Stimulated activated memory B cell treated with anti-CD40 and anti-IgM and Interleukin-4, amounts not matched to agents 10 μg/mL and 1 μg/mL and 100 μg/mL, for 72 hours (primary cell): ENCODE data around the gene RAB42.
"Not testable (repeated sequence)": the region's sequence is repeated elsewhere in the genome, so short reads cannot be mapped to it uniquely, and the experiment has no call there.

Source experiments
- ATAC-seq: fragments of 150-1000 bp; cut with Tn5 transposase; 2 replicates; pipeline ENCODE4 v1.10.0; 2021
- H3K27ac Mint-ChIP-seq: one replicate; pipeline ENCODE4 v1.8.0; 2022; ENCODE audit warnings: mild to moderate bottlenecking, mixed read lengths
- H3K27me3 Mint-ChIP-seq: one replicate; pipeline ENCODE4 v1.8.0; 2022; ENCODE audit warnings: mixed read lengths
- H3K36me3 Mint-ChIP-seq: one replicate; pipeline ENCODE4 v1.8.0; 2022; ENCODE audit warnings: mixed read lengths
- H3K4me1 Mint-ChIP-seq: one replicate; pipeline ENCODE4 v1.8.0; 2022; ENCODE audit warnings: mixed read lengths
- H3K4me3 Mint-ChIP-seq: one replicate; pipeline ENCODE4 v1.8.0; 2022; ENCODE audit warnings: mild to moderate bottlenecking, moderate library complexity, mixed read lengths
- H3K9me3 Mint-ChIP-seq: one replicate; pipeline ENCODE4 v1.8.0; 2022; ENCODE audit warnings: mixed read lengths

The RAB42 gene

GRCh38 chr1:28577738-28578536, 14.1 kb upstream of the RAB42 start:
- no peak for ATAC-seq
- Mint-ChIP-seq H3K4me1 (peaks cover 47% of the 10 kb centered on the region), H3K9me3 (no peaks in the 10 kb centered on the region), H3K27me3 (no peaks in the 10 kb centered on the region), H3K27ac (peak overlapping the region; percentile 93), H3K4me3 (no peak overlapping the region), H3K36me3 (peaks cover 54% of the 10 kb centered on the region)

- Mint-ChIP-seq H3K36me3 (peaks cover 54% of the 10 kb centered on the region), H3K9me3 (no peaks in the 10 kb centered on the region), H3K4me1 (peaks cover 52% of the 10 kb centered on the region), H3K27ac (peak overlapping the region; percentile 93), H3K4me3 (peak overlapping the region; percentile 10), H3K27me3 (no peaks in the 10 kb centered on the region)
- ATAC-seq, result no peak
Observed at GRCh38 chr1:28578696-28579218, 13.3 kb upstream of the RAB42 start.

GRCh38 chr1:28579401-28579800, 12.7 kb upstream of the RAB42 start:
- Mint-ChIP-seq H3K9me3 (no peaks in the 10 kb centered on the region), H3K4me3 (peak overlapping the region; percentile 95), H3K27me3 (no peaks in the 10 kb centered on the region), H3K36me3 (peaks cover 53% of the 10 kb centered on the region), H3K27ac (peak overlapping the region; percentile 93), H3K4me1 (peaks cover 52% of the 10 kb centered on the region)
- no peak for ATAC-seq

- Mint-ChIP-seq H3K36me3 (peaks cover 44% of the 10 kb centered on the region), H3K4me3 (peak overlapping the region; percentile 95)
- peak; percentile 65 for ATAC-seq
Observed at GRCh38 chr1:28580722-28581530, 11.1 kb upstream of the RAB42 start.

GRCh38 chr1:28581531-28582247, 10.4 kb upstream of the RAB42 start:
- Mint-ChIP-seq H3K27ac (peak overlapping the region; percentile 93), H3K27me3 (no peaks in the 10 kb centered on the region), H3K9me3 (no peaks in the 10 kb centered on the region), H3K36me3 (peaks cover 44% of the 10 kb centered on the region), H3K4me3 (peak overlapping the region; percentile 95), H3K4me1 (peaks cover 58% of the 10 kb centered on the region)
- ATAC-seq, result peak; percentile 99

More at GRCh38 chr1:28580722-28581530, 11.1 kb upstream of the RAB42 start:
- Mint-ChIP-seq H3K4me1 (peaks cover 53% of the 10 kb centered on the region), H3K27me3 (no peaks in the 10 kb centered on the region), H3K9me3 (no peaks in the 10 kb centered on the region), H3K27ac (peak overlapping the region; percentile 93)

- peak overlapping the region; percentile 95 for H3K4me3 Mint-ChIP-seq
- ATAC-seq, result no peak
- no peaks in the 10 kb centered on the region for H3K9me3 Mint-ChIP-seq
- H3K36me3 Mint-ChIP-seq, result peaks cover 39% of the 10 kb centered on the region
- peaks cover 61% of the 10 kb centered on the region for H3K4me1 Mint-ChIP-seq
- peak overlapping the region; percentile 93 for H3K27ac Mint-ChIP-seq
- no peaks in the 10 kb centered on the region for H3K27me3 Mint-ChIP-seq
Observed at GRCh38 chr1:28582248-28582615, 9.8 kb upstream of the RAB42 start.

- H3K4me1 Mint-ChIP-seq, result peaks cover 29% of the 10 kb centered on the region
- H3K4me3 Mint-ChIP-seq, result not testable (repeated sequence)
Observed at GRCh38 chr1:28586585-28587391, 5.3 kb upstream of the RAB42 start.

GRCh38 chr1:28592321-28593071, 431 bp downstream of the RAB42 start:
- H3K9me3 Mint-ChIP-seq, result no peaks in the 10 kb centered on the region
- H3K36me3 Mint-ChIP-seq, result peaks cover 6% of the 10 kb centered on the region
- peaks cover 13% of the 10 kb centered on the region for H3K27me3 Mint-ChIP-seq
- peak overlapping the region; percentile 86 for H3K4me3 Mint-ChIP-seq
- H3K4me1 Mint-ChIP-seq, result peaks cover 6% of the 10 kb centered on the region
- H3K27ac Mint-ChIP-seq, result peak overlapping the region; percentile 66
- ATAC-seq, result peak; percentile 70

More at GRCh38 chr1:28586585-28587391, 5.3 kb upstream of the RAB42 start:
- ATAC-seq, H3K27me3 Mint-ChIP-seq, H3K36me3 Mint-ChIP-seq, H3K9me3 Mint-ChIP-seq: not testable (repeated sequence)
- H3K27ac Mint-ChIP-seq, result peak overlapping the region; percentile 11

GRCh38 chr1:28593988-28594356, 1.9 kb downstream of the RAB42 start:
- not testable (repeated sequence) for H3K27ac Mint-ChIP-seq, H3K4me1 Mint-ChIP-seq, ATAC-seq, H3K9me3 Mint-ChIP-seq, H3K4me3 Mint-ChIP-seq, H3K36me3 Mint-ChIP-seq
- peaks cover 13% of the 10 kb centered on the region for H3K27me3 Mint-ChIP-seq

- not testable (repeated sequence) for H3K27ac Mint-ChIP-seq, H3K36me3 Mint-ChIP-seq, ATAC-seq, H3K9me3 Mint-ChIP-seq, H3K4me3 Mint-ChIP-seq, H3K4me1 Mint-ChIP-seq
- peaks cover 13% of the 10 kb centered on the region for H3K27me3 Mint-ChIP-seq
Observed at GRCh38 chr1:28594686-28595411, 2.8 kb downstream of the RAB42 start.

GRCh38 chr1:28595412-28596191, 3.5 kb downstream of the RAB42 start:
- ATAC-seq, result no peak
- H3K9me3 Mint-ChIP-seq, result no peaks in the 10 kb centered on the region
- peaks cover 6% of the 10 kb centered on the region for H3K4me1 Mint-ChIP-seq
- peaks cover 13% of the 10 kb centered on the region for H3K27me3 Mint-ChIP-seq
- no peak overlapping the region for H3K4me3 Mint-ChIP-seq
- peaks cover 12% of the 10 kb centered on the region for H3K36me3 Mint-ChIP-seq
- H3K27ac Mint-ChIP-seq, result no peak overlapping the region

- not testable (repeated sequence) for H3K4me1 Mint-ChIP-seq, H3K9me3 Mint-ChIP-seq, ATAC-seq
Observed at GRCh38 chr1:28596276-28596675, 4.2 kb downstream of the RAB42 start.

GRCh38 chr1:28601696-28602095, 9.6 kb downstream of the RAB42 start:
- Mint-ChIP-seq H3K9me3 (no peaks in the 10 kb centered on the region), H3K36me3 (peaks cover 26% of the 10 kb centered on the region), H3K27me3 (no peaks in the 10 kb centered on the region), H3K27ac (no peak overlapping the region), H3K4me1 (no peaks in the 10 kb centered on the region), H3K4me3 (no peak overlapping the region)
- ATAC-seq, result no peak

More at GRCh38 chr1:28596276-28596675, 4.2 kb downstream of the RAB42 start:
- H3K27me3 Mint-ChIP-seq, result peaks cover 13% of the 10 kb centered on the region
- peaks cover 13% of the 10 kb centered on the region for H3K36me3 Mint-ChIP-seq
- H3K27ac Mint-ChIP-seq, H3K4me3 Mint-ChIP-seq: not testable (repeated sequence)
